Uterus (tissue), 2 donors: ENCODE results near the gene AADACL4.

ENCODE experiments used
- CTCF ChIP-seq, 4 experiments: fragments of 200-600 bp in 2 of 4; fragments of 450-650 bp in 2 of 4; sonication (generic) in 2 of 4; IDR thresholded peaks; one replicate each; pipeline ENCODE4 v1.5.1; 2016 to 2019; ENCODE audit warnings: antibody characterized with exemption in 4 of 4, mild to moderate bottlenecking in 2 of 4, moderate library complexity in 1 of 4
- POLR2A ChIP-seq, 2 donors: fragments of 450-650 bp; IDR thresholded peaks; one replicate each; pipeline ENCODE4 v1.6.1; 2016; ENCODE audit warnings: antibody characterized with exemption in 2 of 2, mild to moderate bottlenecking in 1 of 2, moderate library complexity in 1 of 2

- TF ChIP-seq POLR2A (IDR thresholded peaks at IDR 0.05) (no peak), CTCF (IDR thresholded peaks at IDR 0.05) (no peak)
Observed at GRCh38 chr1:12613180-12613579, 30.7 kb upstream of the AADACL4 start.
